Tongue (tissue), 2 donors: Measurements from ENCODE around the gene CLEC2L. TPM values are rescaled to one million over a fixed set of nuclear protein-coding genes. Genes with fewer than 3 reads are reported as not detected.

ENCODE experiments used
- DNase-seq: peaks from one replicate; pipeline ENCODE4 v3.0.0-alpha.2; 2015
- total RNA-seq: library from RNA; depleted of rRNA; stranded (reverse); fragments of >200 nt; gene quantifications from one replicate; pipeline ENCODE4 v1.2.3, GENCODE V29; 2014

CLEC2L gene
- total RNA-seq, 1 donor from 2014 or later: not detected

- DNase-seq: no peak
Measured at GRCh38 chr7:139557857-139558581, 34.5 kb downstream of the CLEC2L start.

GRCh38 chr7:139559364-139560105, 36.0 kb downstream of the CLEC2L start:
- no peak for DNase-seq

- DNase-seq: no peak
Measured at GRCh38 chr7:139560199-139560598, 36.7 kb downstream of the CLEC2L start.

- no peak for DNase-seq
Measured at GRCh38 chr7:139560678-139561077, 37.2 kb downstream of the CLEC2L start.

GRCh38 chr7:139562491-139562890, 39.0 kb downstream of the CLEC2L start:
- no peak for DNase-seq

- no peak for DNase-seq
Measured at GRCh38 chr7:139562961-139563565, 39.6 kb downstream of the CLEC2L start.

- no peak for DNase-seq
Measured at GRCh38 chr7:139563856-139564255, 40.4 kb downstream of the CLEC2L start.

GRCh38 chr7:139566075-139566474, 42.6 kb downstream of the CLEC2L start:
- no peak for DNase-seq

GRCh38 chr7:139566736-139567646, 43.5 kb downstream of the CLEC2L start:
- no peak for DNase-seq

- no peak for DNase-seq
Measured at GRCh38 chr7:139567647-139568345, 44.3 kb downstream of the CLEC2L start.

GRCh38 chr7:139568346-139568675, 44.8 kb downstream of the CLEC2L start:
- no peak for DNase-seq

- no peak for DNase-seq
Measured at GRCh38 chr7:139568813-139569490, 45.5 kb downstream of the CLEC2L start.

- peak; percentile 11 for DNase-seq
Measured at GRCh38 chr7:139570119-139570518, 46.6 kb downstream of the CLEC2L start.

- no peak for DNase-seq
Measured at GRCh38 chr7:139570626-139571025, 47.1 kb downstream of the CLEC2L start.

GRCh38 chr7:139571190-139571589, 47.7 kb downstream of the CLEC2L start:
- DNase-seq: no peak

- no peak for DNase-seq
Measured at GRCh38 chr7:139571651-139572050, 48.2 kb downstream of the CLEC2L start.

GRCh38 chr7:139572071-139572470, 48.6 kb downstream of the CLEC2L start:
- no peak for DNase-seq

GRCh38 chr7:139572704-139573385, 49.4 kb downstream of the CLEC2L start:
- no peak for DNase-seq

- no peak for DNase-seq
Measured at GRCh38 chr7:139573871-139574270, 50.4 kb downstream of the CLEC2L start.

GRCh38 chr7:139574618-139575337, 51.3 kb downstream of the CLEC2L start:
- no peak for DNase-seq
